PC-3 (cell line): ENCODE data around the gene PTGES.

Experiments
- EZH2 ChIP-seq: fragments of 300-600 bp; sonication (generic); IDR thresholded peaks from one replicate; pipeline ENCODE4 v1.6.1; 2017; ENCODE audit warnings: antibody characterized with exemption, mild to moderate bottlenecking, low read length; ENCODE audit not compliant: unreplicated experiment
- EZH2phosphoT487 ChIP-seq: fragments of 300-600 bp; sonication (generic); IDR thresholded peaks from 2 replicates; pipeline ENCODE4 v1.6.1; 2018; ENCODE audit warnings: mild to moderate bottlenecking, antibody characterized with exemption, low read length, borderline replicate concordance
- TF ChIP-seq, protein P1 (sequence below): fragments of 300-600 bp; sonication (generic); conservative IDR thresholded peaks from 2 replicates; pipeline ENCODE4 v1.5.1; 2017; ENCODE audit warnings: antibody characterized with exemption, low read depth, mild to moderate bottlenecking, low read length

- TF ChIP-seq, protein P1, sequence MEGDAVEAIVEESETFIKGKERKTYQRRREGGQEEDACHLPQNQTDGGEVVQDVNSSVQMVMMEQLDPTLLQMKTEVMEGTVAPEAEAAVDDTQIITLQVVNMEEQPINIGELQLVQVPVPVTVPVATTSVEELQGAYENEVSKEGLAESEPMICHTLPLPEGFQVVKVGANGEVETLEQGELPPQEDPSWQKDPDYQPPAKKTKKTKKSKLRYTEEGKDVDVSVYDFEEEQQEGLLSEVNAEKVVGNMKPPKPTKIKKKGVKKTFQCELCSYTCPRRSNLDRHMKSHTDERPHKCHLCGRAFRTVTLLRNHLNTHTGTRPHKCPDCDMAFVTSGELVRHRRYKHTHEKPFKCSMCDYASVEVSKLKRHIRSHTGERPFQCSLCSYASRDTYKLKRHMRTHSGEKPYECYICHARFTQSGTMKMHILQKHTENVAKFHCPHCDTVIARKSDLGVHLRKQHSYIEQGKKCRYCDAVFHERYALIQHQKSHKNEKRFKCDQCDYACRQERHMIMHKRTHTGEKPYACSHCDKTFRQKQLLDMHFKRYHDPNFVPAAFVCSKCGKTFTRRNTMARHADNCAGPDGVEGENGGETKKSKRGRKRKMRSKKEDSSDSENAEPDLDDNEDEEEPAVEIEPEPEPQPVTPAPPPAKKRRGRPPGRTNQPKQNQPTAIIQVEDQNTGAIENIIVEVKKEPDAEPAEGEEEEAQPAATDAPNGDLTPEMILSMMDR = no peak
- TF ChIP-seq EZH2 = no peak
- no peak for TF ChIP-seq EZH2phosphoT487
Observed at GRCh38 chr9:129798973-129799372, 46.1 kb upstream of the PTGES start.
